Activated T-cell treated with anti-CD3 and anti-CD28 coated beads, Interleukin-2, amount 50 U/mL, for 48 hours (primary cell): ENCODE data around the gene COL4A2.

Experiments used
- DNase-seq, 2 experiments: peaks; one replicate each; pipeline ENCODE4 v3.0.0-alpha.2; 2020

The COL4A2 gene

DNA sequence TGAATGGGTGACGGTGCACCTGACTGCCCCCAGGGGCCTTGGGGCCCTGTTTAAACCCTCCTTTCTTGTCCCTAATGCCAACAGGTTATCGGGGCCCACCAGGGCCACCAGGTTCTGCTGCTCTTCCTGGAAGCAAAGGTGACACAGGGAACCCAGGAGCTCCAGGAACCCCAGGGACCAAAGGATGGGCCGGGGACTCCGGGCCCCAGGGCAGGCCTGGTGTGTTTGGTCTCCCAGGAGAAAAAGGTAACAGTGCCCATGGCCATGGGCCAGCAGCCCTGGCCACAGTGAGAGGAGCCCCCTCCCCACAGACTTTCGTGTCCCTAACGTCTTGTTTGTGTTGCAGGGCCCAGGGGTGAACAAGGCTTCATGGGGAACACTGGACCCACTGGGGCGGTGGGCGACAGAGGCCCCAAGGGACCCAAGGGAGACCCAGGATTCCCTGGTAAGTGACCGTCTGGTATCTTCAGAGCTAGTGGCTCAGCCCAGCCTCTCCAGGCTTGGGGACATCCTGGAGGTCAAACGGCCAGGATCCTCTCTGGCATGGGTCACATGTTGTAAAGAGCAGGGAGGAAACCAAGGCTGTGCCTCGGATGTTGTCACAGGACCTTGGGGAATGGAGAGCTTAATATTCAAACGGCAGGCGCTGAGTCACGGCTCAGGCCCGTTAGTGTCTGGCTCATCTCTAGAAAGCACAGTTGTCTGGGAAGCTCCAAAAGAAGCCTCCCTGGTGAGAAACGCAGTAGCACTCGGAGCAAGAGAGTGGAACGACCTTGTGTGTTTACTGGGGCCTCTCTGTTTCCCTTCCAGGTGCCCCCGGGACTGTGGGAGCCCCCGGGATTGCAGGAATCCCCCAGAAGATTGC, 196.2 kb downstream of the COL4A2 start:
- no peak for DNase-seq

DNA sequence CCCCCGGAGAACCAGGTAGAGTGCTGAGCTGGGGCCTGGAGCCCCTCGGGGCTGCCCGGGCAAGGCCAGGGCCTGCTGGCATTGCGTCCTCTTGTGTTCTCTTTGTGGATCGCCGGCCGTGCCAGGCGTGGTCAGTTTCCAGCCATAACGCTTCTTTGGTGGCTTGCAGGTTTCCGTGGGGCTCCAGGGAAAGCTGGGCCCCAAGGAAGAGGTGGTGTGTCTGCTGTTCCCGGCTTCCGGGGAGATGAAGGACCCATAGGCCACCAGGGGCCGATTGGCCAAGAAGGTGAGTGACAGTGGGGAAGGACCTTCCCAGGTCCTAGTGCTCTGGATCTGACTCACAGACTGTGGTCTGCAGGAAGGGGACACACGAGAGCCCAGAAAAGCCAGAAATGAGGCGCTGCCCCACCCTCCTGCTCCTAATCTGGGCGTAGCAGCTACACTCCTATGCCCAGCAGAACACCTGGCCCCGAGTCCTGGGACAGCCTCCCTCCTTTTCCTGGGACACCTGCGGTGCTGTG, 197.0 kb downstream of the COL4A2 start:
- no peak for DNase-seq

DNA sequence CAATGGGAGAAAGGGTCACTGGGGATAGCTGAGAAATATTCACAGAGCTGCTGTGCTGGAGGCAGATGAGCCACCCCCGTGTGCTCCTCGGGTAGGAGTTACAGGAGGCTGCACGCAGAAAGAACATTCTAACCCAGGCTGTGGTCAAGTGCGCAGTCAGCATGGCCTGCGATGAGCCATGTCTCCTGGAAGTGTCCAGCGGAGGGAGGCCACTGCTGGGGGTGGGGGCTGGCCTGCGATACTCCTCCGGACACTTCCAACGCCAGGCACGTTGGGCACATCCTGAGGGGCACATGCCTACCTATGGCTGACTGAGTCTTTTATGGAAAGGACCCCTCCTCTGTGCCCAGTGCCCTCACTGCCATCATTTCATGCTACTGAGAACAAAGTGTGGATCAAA, 198.5 kb downstream of the COL4A2 start:
- no peak for DNase-seq

DNA sequence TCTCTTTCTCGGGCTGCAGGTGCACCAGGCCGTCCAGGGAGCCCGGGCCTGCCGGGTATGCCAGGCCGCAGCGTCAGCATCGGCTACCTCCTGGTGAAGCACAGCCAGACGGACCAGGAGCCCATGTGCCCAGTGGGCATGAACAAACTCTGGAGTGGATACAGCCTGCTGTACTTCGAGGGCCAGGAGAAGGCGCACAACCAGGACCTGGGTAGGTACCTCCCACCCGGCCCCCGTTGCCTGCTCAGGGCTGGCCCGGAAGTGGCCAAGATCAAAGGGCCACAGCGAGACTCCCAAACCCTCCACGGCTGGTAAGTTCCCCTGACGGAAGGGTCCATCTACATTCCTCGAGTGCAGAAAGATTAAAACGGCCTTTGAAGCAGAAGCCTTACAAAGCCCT, 199.3 kb downstream of the COL4A2 start:
- DNase-seq: no peak

DNA sequence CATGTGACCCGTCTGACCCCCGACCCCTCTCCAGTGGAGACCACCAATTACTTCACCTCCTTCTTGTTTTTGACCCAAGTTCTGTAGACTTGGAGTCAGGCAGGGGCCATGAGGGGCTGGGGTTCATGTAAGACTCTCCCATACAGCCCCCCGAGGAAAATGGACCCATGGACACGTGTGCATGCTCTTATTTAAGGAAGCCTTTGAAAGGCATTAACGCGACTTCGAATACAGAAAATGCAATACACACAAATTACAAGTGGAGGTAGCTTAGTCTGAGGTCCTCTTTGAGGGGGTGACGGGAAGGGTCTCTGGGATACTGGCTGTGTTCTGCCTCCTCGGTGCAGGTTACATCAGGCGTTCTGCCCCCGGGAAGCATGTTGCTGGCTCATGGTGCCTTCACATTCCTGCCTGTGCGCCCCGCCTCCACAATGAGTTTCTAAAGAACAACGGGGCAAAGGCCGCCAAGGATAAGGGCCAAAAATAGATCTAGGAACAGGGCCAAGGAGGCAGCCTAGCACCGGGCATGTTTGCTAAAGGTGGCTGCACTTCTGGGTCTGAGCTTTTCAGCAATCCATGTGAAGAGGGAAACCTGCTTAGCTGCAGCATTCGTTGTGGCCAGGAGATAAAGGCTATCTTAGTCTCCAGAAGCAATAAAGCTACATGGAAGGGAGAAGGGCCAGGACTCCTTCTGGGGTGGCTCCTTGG, 199.9 kb downstream of the COL4A2 start:
- no peak for DNase-seq

DNA sequence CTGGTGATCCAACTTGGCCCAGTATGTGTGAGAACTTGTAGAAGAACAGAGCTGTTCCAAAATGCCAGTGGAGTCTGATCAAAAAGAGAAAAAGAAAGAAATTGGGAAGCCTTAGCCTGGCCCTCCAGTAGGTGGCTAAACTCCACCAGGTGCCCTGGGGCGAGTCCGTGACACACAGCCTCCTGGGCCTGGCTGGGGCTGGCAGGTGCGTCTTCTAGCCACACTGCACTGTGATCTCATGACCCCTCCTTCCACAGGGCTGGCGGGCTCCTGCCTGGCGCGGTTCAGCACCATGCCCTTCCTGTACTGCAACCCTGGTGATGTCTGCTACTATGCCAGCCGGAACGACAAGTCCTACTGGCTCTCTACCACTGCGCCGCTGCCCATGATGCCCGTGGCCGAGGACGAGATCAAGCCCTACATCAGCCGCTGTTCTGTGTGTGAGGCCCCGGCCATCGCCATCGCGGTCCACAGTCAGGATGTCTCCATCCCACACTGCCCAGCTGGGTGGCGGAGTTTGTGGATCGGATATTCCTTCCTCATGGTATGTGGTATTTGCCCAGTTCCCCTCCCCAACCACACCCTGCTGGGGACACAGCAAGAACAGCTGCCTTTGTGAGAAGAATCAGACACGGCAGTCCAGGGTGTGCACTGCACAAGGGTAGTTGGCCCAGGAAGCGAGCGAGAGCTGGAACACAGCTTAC, 200.7 kb downstream of the COL4A2 start:
- no peak for DNase-seq

DNA sequence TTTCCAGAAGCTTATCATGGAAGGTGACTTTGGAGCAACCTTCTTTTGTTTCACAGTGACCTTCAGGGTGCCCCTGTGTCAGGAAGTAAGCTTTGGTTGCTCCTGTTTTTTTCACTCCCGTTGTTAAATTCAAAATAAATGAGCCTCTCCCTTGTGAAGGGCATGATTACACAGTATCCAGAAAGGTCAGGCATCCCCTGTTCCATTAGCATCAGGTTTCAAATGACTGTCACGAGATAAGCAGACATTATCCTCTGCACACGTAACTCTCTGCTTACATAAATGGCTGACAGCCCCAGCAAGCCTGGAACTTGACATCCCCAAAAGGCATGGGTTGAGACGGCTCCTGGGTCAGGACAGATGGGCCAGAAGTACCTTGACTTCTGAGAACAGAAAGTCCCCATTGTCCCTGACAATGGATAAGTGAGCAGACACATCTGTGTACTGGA, 202.4 kb downstream of the COL4A2 start:
- DNase-seq: no peak

DNA sequence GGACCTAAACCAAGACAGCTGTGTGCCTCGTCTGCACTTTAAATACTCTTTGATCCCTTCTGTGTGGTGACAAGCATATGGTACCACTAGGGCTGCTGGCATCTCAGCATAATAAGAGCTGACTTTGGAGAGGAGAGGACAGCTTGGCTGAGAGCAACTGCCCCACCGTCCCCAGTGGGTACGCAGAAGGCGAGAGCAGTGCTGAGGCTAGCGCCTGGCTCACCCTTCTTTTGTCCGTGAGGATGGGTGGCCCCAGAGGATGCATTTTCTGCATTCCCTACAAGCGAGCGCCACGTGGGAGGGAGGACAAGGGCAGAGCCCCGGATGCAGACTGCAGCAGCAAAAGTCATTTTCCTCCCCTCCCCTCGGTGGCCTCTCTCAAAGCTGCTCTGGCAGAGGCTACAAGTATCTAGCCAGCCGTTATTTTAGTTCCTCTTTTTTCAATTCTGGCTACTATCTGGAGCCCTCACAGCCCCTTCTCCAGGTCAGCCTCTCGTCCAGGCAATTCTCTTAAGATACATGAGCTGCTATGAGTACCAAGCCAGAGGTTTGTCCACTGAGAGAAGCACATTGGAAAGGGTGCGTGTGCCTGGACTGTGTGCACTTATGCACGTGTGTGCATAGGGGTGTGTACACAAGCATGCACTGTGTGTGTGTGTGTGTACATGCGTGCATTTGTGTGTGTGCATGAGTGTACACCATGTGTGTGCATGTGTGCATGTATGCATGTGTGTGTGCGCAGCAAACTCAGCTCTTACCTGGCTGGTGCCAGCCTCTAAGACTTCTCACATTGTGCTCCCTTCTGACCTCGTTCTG, 203.1 kb downstream of the COL4A2 start:
- no peak for DNase-seq

DNA sequence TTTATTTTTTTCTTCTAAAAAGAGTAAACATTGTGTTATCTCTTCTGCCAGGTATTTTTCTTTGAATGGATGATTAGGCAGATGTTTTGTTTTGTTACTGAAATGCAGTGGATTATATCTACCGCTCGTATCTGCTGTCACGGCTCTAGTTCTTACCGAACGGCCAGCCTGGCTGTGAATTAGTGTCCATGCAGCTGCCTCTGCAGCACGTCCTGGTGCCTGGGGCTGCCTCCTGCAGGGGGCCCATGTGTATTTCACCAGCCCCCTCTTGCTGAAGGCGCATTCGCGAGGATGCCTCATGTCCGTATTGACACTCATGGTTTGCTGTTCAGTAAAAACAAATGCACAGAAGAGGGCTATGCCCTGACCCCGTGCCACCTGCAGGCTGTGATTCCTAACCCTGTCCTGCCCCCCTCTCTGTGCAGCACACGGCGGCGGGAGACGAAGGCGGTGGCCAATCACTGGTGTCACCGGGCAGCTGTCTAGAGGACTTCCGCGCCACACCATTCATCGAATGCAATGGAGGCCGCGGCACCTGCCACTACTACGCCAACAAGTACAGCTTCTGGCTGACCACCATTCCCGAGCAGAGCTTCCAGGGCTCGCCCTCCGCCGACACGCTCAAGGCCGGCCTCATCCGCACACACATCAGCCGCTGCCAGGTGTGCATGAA, 204.6 kb downstream of the COL4A2 start:
- DNase-seq: no peak

DNA sequence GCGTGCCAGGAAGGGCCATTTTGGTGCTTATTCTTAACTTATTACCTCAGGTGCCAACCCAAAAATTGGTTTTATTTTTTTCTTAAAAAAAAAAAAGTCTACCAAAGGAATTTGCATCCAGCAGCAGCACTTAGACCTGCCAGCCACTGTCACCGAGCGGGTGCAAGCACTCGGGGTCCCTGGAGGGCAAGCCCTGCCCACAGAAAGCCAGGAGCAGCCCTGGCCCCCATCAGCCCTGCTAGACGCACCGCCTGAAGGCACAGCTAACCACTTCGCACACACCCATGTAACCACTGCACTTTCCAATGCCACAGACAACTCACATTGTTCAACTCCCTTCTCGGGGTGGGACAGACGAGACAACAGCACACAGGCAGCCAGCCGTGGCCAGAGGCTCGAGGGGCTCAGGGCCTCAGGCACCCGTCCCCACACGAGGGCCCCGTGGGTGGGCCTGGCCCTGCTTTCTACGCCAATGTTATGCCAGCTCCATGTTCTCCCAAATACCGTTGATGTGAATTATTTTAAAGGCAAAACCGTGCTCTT, 205.2 kb downstream of the COL4A2 start:
- DNase-seq: no peak

DNA sequence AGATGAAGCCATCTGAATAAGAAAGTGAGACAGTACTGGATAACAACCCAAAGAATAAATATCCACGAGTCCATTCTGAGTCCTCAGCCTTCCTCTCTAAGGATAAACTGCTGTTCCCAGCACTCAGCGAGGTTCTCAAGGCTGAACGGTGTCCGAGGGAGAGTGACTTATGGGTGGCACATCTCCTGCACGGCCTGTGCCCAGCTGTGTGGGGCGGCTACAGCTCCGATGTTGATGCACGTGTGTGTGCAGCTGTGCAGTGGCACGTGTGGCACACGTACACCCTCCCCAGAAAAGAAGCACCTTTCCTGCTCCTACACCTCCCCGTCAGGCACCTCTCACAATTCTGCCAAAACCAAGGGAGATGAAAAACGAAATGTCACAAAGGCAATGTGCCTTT, 209.4 kb downstream of the COL4A2 start:
- no peak for DNase-seq

DNA sequence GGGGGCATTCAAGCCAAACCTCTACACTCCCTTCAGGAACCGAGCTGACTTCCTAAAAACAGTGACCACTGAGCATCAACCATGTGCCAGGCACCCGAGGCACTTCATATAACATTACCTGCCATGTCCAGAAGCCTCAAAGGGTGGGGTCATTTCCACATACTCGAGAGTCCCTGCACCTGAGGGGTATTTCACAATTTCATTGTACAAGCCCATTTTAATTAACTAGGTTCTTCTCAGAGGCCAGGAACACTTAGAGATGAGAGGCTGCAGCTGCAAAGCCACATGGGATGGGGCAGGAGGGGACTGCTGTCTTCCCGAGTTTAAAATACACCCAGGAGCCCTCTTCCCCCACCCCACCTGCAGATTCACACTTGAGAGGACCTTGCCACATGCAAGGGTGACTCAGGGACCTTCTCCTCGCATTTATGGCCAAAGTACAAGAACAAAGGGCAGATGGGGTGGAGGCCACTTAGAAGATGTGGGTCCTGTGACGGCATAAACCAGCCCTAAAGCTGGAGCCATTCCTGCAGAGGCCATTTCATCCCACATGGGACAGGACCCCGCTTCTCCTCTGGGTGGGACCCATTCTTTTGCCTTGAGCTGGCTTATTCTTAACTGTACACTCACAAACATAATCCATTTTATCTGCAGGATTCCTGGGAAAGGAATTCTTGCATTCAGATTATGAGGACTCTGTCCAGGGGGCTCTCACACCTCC, 210.6 kb downstream of the COL4A2 start:
- no peak for DNase-seq

DNA sequence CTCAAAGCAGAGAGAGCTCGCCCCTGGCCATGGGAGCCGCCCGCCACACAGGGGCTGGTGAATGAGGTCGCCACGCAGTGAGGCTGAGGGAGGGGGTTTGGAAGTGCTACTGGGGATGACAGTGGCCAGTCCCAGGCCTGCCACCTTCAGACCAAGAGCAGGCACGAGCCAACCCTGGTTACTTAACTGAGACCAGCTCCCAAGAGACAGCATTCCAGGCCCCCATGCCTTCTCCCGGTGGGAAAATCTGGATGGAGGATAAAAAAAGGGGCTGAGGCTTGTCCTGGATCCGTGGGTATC, 211.1 kb downstream of the COL4A2 start:
- no peak for DNase-seq

DNA sequence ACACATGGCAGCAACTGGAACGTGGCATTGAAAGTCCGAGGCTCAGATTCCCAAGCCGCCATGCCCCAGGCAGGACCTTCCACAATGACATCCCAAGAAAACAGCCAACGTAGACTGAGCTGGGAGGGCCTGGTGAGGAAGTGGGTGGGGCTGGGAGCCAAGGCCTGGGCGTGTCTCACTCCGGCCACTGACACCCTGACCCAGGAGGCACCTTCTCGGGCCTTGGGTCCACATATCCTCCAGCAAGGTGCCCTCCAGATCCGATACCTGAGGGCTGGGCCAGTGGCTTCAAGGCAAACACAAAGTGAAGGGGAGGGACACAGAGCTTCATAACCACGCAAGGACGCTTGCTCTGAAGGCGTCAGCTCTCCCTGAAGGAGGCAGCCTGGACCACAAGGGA, 211.5 kb downstream of the COL4A2 start:
- no peak for DNase-seq

DNA sequence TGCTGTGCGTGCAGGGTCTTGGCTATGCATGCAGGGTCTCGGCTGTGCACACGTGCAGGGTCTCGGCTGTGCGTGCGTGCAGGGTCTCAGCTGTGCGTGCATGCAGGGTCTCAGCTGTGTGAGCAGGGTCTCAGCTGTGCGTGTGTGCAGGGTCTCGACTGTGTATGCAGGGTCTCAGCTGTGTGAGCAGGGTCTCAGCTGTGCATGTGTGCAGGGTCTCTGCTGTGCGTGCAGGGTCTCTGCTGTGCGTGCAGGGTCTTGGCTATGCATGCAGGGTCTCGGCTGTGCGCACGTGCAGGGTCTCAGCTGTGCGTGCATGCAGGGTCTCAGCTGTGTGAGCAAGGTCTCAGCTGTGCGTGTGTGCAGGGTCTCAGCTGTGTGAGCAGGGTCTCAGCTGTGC, 212.0 kb downstream of the COL4A2 start:
- no peak for DNase-seq

DNA sequence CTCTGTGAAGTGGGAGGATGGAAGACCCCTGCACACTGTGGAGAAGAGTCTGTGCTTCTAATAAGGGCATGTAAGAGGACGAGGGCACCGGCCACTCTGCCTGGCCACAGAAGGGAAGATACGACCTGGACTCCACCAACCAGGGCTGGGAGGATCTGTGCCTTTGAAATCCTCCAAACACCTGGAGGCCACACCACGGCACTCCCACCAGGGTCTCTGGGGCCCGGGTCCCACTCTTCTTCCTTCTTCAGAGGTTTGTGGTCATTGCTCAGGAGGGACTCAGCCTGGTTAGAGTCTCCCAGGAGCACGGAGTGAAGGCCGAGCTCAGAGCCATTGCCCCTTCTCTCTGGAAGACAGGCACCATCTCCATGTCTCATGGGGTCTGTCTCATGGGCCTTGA, 212.4 kb downstream of the COL4A2 start:
- DNase-seq: no peak

DNA sequence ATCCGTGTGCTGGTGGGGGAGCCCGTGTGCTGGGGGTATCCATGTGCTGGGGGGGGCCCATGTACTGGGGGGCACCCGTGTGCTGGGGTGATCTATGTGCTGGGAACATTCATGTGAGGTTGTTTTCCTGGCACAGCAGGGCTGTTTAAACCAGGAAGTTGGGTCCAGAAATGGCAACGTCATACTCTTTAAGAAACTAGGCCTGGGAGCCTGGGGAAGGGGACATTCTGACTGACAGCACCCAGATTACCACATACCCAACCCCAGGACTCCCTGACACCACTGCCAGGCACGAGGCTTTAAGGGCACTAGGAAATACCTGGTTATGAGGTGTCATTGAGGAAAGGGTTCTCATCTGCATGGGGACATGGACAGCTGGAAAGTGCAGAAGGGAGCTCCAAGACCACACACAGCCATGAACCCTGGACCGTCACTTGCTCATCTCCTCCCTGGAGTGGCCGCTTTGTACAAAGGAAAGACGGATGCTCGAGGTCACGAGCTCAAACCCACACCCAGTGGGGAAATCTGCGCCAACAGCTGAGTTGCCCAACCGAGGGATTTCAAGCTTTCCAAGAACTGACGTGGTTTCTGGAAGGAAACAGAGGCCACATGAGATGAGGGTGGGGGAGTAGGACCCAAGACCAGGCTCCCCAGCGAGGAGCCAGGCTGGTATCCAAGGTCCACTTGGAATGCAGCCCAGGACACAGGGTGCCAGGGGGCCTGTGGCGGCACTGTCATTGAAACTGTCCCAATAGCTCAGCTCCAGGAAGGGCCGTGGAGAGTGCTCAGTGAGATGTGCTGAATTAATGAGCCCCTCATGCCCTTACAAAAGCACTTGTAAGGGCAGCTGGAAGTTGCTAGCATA, 213.6 kb downstream of the COL4A2 start:
- DNase-seq: no peak

DNA sequence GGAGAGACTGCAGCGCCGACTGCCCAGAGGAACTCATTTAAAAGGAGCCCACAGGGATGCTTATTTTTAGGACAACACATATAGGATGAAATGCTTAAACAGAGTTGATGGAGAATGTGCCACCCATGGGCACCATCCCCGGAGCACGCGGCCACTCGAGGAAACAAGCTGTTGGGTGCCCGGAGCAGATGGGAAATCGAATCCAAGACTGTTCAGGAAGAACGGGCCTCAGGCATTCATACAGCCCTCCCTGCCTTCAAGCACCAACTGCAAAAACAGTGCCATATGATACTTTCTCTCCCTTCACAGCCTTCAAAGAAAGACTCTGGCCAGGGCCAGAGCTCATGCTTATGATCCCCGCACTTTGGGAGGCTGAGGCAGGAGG, 214.2 kb downstream of the COL4A2 start:
- no peak for DNase-seq

DNA sequence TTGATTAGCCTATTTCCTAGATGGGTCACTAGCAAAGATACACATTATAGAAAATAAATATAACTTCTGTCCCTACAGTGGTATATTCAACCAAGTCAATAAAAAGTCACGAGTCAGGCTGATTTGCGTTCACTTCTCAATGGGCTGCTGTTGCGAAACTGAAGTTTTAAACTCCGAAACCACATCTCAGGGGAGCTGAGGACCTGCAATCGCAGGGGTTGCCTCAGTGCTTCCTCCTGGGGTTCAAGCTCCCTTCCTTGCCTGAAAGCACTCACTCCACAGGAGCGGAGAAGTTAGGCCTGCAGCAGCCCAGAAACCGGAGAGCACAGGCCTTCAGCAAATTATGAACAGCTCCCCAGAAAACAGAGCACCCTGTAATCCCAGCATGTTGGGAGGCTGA, 214.9 kb downstream of the COL4A2 start:
- no peak for DNase-seq

DNA sequence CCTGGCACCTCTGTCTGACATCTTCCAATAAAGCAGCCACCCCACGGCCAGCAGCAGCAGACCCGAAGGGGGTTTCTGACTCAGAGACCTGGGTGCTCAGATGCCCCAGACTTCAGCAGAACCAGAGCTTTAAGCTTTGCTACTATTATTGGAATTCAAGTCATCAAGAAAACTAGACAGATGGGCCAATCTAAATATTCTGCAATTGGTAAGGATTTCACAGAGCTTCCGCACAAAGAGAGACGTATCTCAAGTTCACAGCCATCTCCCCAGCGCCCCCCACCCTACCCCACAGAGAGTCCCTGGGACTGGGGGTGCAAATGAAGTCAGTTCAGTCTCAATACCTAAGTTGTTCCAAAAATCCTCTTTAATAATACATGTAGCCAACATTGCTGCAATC, 215.6 kb downstream of the COL4A2 start:
- no peak for DNase-seq
